Measurements from ENCODE around the gene LRRK2. TPM values are rescaled to one million over a fixed set of nuclear protein-coding genes. Genes with fewer than 3 reads are reported as not detected.

The LRRK2 gene
- total and polyA plus RNA-seq, 7 donors: 0.74 to 8.4 (median 4.7) TPM

GRCh38 chr12:40286583-40286982, 61.8 kb downstream of the LRRK2 start:
- Histone ChIP-seq H3K27me3 (ENCODE audit: insufficient read depth in 3 of 3, low read length in 2 of 3) (no peaks in the 10 kb centered on the region), H3K4me3 (no peak overlapping the region), H3K9me3 (peaks cover 6% of the 10 kb centered on the region), H3K4me1 (no peaks in the 10 kb centered on the region), H3K36me3 (ENCODE audit: insufficient read depth in 1 of 2, low read depth in 1 of 2) (peaks cover 4 to 24% of the 10 kb centered on the region in 2 donors), H3K27ac (no peak overlapping the region)
- intact Hi-C loops (cut with DNase I): no loop called here
- TF ChIP-seq CTCF (IDR thresholded peaks at IDR 0.05): no peak
- DNase-seq: no peak
- no peak for ATAC-seq

GRCh38 chr12:40287369-40287975, 62.7 kb downstream of the LRRK2 start:
- no peak for DNase-seq
- Histone ChIP-seq H3K4me3 (no peak overlapping the region), H3K9me3 (peaks cover 6% of the 10 kb centered on the region), H3K4me1 (no peaks in the 10 kb centered on the region), H3K27ac (no peak overlapping the region), H3K27me3 (ENCODE audit: insufficient read depth in 3 of 3, low read length in 2 of 3) (no peaks in the 10 kb centered on the region), H3K36me3 (ENCODE audit: insufficient read depth in 1 of 2, low read depth in 1 of 2) (peaks cover 4 to 23% of the 10 kb centered on the region in 2 donors)
- ATAC-seq: no peak
- WGBS, 3 donors: 90 to 92% (median 91%) methylated on average over 7 of the region's 7 CpGs
- intact Hi-C loops (cut with DNase I): no loop called here
- no peak for TF ChIP-seq CTCF (IDR thresholded peaks at IDR 0.05)

- WGBS, 3 donors: 63 to 66% (median 64%) methylated on average over 3 of the region's 3 CpGs
- no peak for TF ChIP-seq CTCF (IDR thresholded peaks at IDR 0.05)
- no peak overlapping the region for H3K27ac ChIP-seq
- H3K36me3 ChIP-seq (ENCODE audit: insufficient read depth in 1 of 2, low read depth in 1 of 2): peaks cover 0 to 22% of the 10 kb centered on the region in 2 donors
- H3K27me3 ChIP-seq (ENCODE audit: insufficient read depth in 3 of 3, low read length in 2 of 3): no peaks in the 10 kb centered on the region
- intact Hi-C loops (cut with DNase I): no loop called here
- H3K4me1 ChIP-seq: no peaks in the 10 kb centered on the region
- DNase-seq: no peak
- no peak for ATAC-seq
- peaks cover 6% of the 10 kb centered on the region for H3K9me3 ChIP-seq
- H3K4me3 ChIP-seq: no peak overlapping the region
Observed at GRCh38 chr12:40292788-40293429, 68.1 kb downstream of the LRRK2 start.

GRCh38 chr12:40298341-40298740, 73.5 kb downstream of the LRRK2 start:
- WGBS, 3 donors: 96 to 97% (median 97%) methylated on average over 8 of the region's 8 CpGs
- H3K9me3 ChIP-seq: no peaks in the 10 kb centered on the region
- DNase-seq: no peak
- H3K27me3 ChIP-seq (ENCODE audit: insufficient read depth in 3 of 3, low read length in 2 of 3): no peaks in the 10 kb centered on the region
- intact Hi-C loops (cut with DNase I): no loop called here
- H3K36me3 ChIP-seq (ENCODE audit: insufficient read depth in 1 of 2, low read depth in 1 of 2): peaks cover 0 to 53% of the 10 kb centered on the region in 2 donors
- no peak overlapping the region for H3K27ac ChIP-seq
- no peaks in the 10 kb centered on the region for H3K4me1 ChIP-seq
- H3K4me3 ChIP-seq: no peak overlapping the region
- ATAC-seq: no peak
- TF ChIP-seq CTCF (IDR thresholded peaks at IDR 0.05): no peak

All from psoas muscle (tissue), 8 donors.